Parathyroid adenoma (tissue), 2 donors: Measurements from ENCODE around the gene IGFBP6.

Source experiments
- H2AFZ ChIP-seq: fragments of 300-600 bp; sonication (generic); one replicate; pipeline ENCODE4 v1.7.0; 2017; ENCODE audit warnings: antibody characterized with exemption, mild to moderate bottlenecking
- H3K27ac ChIP-seq: fragments of 300-600 bp; sonication (generic); one replicate; pipeline ENCODE4 v1.7.0; 2017
- H3K27me3 ChIP-seq: fragments of 300-600 bp; sonication (generic); one replicate; pipeline ENCODE4 v1.7.0; 2017; ENCODE audit warnings: low read length; ENCODE audit not compliant: control insufficient read depth, insufficient read depth
- H3K36me3 ChIP-seq: fragments of 300-600 bp; sonication (generic); one replicate; pipeline ENCODE4 v1.7.0; 2017; ENCODE audit warnings: low read length; ENCODE audit not compliant: control insufficient read depth, insufficient read depth
- H3K4me1 ChIP-seq: fragments of 300-600 bp; sonication (generic); one replicate; pipeline ENCODE4 v1.7.0; 2017; ENCODE audit warnings: control low read depth
- H3K4me2 ChIP-seq: fragments of 300-600 bp; sonication (generic); one replicate; pipeline ENCODE4 v1.7.0; 2017; ENCODE audit warnings: low read length
- H3K4me3 ChIP-seq: fragments of 300-600 bp; sonication (generic); one replicate; pipeline ENCODE4 v1.7.0; 2017; ENCODE audit warnings: low read depth, low read length
- H3K79me2 ChIP-seq: fragments of 300-600 bp; sonication (generic); one replicate; pipeline ENCODE4 v1.7.0; 2017; ENCODE audit warnings: control low read depth
- H3K9ac ChIP-seq: fragments of 300-600 bp; sonication (generic); one replicate; pipeline ENCODE4 v1.7.0; 2017; ENCODE audit warnings: mild to moderate bottlenecking
- H3K9me3 ChIP-seq: fragments of 300-600 bp; sonication (generic); one replicate; pipeline ENCODE4 v1.7.0; 2017; ENCODE audit warnings: low read length; ENCODE audit not compliant: control insufficient read depth
- TF ChIP-seq, protein P1 (sequence below): fragments of 300-600 bp; sonication (generic); IDR thresholded peaks from one replicate; pipeline ENCODE4 v1.7.0; 2017; ENCODE audit warnings: antibody characterized with exemption, mild to moderate bottlenecking
- donor health status: primary hyperparathyroidism.

The IGFBP6 gene

DNA sequence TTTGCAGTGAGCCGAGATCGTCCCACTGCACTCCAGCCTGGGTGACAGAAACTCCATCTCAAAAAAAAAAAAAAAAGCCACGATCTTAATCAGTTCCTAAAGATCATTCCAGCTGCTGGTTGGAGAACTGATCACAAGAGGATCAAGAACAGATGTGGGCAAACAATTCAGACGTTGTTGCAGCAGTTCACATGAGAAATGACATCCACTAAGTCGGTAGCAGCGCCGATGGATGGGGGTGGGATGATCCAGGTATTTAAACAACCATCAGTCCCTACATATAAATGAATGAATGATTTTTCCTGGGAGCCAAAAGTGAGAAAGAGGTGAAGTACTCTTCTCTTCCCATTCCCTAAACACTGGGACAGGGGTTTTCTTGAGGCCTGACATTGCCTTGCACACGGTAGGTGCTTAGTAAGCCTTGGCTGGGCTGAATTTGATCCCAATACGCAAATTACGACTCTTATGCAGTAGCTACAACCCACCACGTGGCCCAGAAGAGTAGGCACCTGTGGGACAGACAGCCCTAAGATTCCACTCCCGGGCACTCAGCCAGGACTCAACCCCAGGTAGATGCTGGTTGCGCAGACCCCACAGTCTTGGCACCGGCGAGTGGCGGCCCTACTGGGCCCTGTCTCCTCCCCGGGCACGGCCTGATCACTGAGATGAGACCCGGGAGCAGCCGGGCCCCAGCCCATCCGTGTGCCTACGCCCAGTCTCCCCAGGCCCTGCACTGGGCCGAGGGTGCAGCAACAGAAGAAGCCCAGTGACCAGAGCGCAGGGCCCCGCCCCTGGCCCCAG, 18.8 kb upstream of the IGFBP6 start:
- H3K9ac ChIP-seq = peak overlapping the region; percentile 55
- H3K36me3 ChIP-seq = no peaks in the 10 kb centered on the region
- peak overlapping the region; percentile 62 for H3K4me3 ChIP-seq
- H2AFZ ChIP-seq = peak overlapping the region; percentile 87
- H3K4me2 ChIP-seq = peak overlapping the region; percentile 80
- no peaks in the 10 kb centered on the region for H3K9me3 ChIP-seq
- H3K79me2 ChIP-seq = no peaks in the 10 kb centered on the region
- TF ChIP-seq, protein P1, sequence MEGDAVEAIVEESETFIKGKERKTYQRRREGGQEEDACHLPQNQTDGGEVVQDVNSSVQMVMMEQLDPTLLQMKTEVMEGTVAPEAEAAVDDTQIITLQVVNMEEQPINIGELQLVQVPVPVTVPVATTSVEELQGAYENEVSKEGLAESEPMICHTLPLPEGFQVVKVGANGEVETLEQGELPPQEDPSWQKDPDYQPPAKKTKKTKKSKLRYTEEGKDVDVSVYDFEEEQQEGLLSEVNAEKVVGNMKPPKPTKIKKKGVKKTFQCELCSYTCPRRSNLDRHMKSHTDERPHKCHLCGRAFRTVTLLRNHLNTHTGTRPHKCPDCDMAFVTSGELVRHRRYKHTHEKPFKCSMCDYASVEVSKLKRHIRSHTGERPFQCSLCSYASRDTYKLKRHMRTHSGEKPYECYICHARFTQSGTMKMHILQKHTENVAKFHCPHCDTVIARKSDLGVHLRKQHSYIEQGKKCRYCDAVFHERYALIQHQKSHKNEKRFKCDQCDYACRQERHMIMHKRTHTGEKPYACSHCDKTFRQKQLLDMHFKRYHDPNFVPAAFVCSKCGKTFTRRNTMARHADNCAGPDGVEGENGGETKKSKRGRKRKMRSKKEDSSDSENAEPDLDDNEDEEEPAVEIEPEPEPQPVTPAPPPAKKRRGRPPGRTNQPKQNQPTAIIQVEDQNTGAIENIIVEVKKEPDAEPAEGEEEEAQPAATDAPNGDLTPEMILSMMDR = no peak
- peaks cover 7% of the 10 kb centered on the region for H3K4me1 ChIP-seq
- peak overlapping the region; percentile 80 for H3K27ac ChIP-seq
- H3K27me3 ChIP-seq = no peaks in the 10 kb centered on the region

DNA sequence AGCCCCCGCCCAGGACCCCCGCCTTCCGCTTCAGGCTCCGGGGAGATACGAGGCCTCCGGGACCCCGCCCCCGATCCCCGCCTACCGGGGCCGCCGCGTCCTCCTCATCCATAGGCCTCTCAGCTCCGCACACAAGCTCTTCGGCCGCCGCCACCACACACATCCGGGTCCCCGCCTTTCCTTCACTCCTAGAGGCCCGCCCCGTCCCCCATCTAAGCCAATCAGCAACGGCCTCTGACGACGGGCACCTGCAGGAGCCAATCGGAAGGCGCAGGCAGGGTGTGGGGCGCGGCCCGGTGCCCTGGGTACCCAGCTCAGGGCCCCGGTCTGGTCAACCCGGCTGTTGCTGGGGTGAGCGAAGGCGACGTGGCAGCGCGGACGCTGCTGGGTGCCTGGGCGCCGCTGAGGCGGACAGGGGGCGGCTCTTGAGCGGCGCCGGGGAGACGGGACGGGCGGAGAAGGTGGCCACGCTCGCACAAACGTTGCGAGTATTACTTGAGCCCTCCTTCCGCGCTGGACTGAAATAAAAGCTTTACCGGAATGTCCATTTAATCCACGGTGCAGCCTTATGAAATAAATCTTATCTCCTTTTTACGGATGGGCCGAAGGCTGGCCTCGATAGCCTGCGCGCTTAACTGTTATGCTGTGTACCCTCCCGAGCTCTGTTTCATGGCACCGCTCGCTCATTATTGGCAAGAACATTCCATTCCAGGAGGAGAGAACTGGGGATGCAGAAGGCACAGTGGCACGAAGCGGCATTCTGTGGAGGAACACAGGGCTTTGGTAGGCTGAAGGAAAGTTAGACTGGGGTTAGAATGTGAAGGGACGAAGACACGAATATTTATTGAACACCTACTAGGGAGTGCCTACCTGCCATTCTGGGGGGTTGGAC, 18.0 kb upstream of the IGFBP6 start, which contains the start of gene SPRYD3:
Gene SPRYD3, minus strand, starts transcription at position 165 of the 892 bp plus-strand sequence. Its CDS starts 57 bp downstream, at position 108.
- Histone ChIP-seq H3K27ac (peak within 1 kb of the TSS; percentile 80), H3K27me3 (no peaks in the 10 kb centered on the region), H3K4me2 (peak within 1 kb of the TSS; percentile 80), H3K4me3 (peak within 1 kb of the TSS; percentile 62), H3K9me3 (no peaks in the 10 kb centered on the region), H2AFZ (peak within 1 kb of the TSS; percentile 87), H3K36me3 (no peaks in the 10 kb centered on the region), H3K4me1 (peaks cover 7% of the 10 kb centered on the region), H3K9ac (peak within 1 kb of the TSS; percentile 55), H3K79me2 (no peaks in the 10 kb centered on the region)
- TF ChIP-seq, protein P1 = no peak

DNA sequence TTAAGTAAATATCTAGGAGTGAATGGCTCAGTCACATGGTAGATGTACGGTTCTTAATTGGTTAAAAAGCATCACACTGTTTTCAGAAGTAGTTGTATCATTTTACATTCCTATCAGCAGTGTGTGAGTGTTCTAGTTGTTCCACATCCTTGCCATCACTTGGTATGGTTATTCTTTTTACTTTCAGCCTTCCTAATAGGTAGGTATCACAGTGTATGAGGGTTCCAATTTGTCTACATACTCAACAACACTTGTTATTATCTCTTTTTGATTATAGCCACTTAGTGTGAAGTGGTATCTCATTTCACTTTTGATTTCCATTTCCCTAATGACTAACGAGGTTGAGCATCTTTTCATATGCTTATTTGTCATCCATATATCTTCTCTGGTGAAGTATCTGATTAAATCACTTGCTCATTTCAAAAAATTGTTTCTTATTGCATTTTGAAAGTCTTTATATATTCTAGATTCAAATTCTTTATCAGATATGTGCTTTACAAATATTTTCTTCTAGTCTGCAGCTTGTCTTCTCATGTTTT, 14.8 kb upstream of the IGFBP6 start:
- Histone ChIP-seq H3K9me3 (no peaks in the 10 kb centered on the region), H3K79me2 (no peaks in the 10 kb centered on the region), H3K36me3 (no peaks in the 10 kb centered on the region), H3K4me3 (no peak overlapping the region), H3K4me2 (no peak overlapping the region), H2AFZ (no peak overlapping the region), H3K27me3 (no peaks in the 10 kb centered on the region), H3K4me1 (peaks cover 7% of the 10 kb centered on the region), H3K27ac (no peak overlapping the region), H3K9ac (no peak overlapping the region)
- TF ChIP-seq, protein P1 = no peak

DNA sequence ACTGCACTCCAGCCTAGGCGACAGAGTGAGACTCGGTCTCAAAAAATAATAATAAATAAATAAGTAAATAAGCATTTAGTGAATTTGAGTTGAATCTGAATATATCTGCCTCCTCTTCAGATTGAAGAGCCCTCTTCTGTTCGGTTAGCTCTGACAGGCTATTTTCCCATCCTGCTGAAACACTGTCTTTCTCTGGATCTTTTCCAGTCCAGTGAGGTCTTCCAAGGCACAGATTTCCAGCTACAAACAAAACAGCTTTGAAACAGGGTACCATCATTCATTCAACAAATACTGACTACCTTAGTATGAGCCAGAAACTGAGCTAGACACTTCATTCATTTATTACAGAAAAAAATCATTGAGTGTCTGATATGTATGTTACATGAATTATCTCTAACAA, 11.1 kb upstream of the IGFBP6 start:
- H3K4me1 ChIP-seq = no peaks in the 10 kb centered on the region
- H3K27ac ChIP-seq = no peak overlapping the region
- TF ChIP-seq, protein P1 = no peak
- H3K36me3 ChIP-seq = no peaks in the 10 kb centered on the region
- H3K4me2 ChIP-seq = no peak overlapping the region
- no peak overlapping the region for H3K9ac ChIP-seq
- no peaks in the 10 kb centered on the region for H3K27me3 ChIP-seq
- H3K4me3 ChIP-seq = no peak overlapping the region
- no peaks in the 10 kb centered on the region for H3K79me2 ChIP-seq
- no peaks in the 10 kb centered on the region for H3K9me3 ChIP-seq
- no peak overlapping the region for H2AFZ ChIP-seq
